Transverse colon (tissue), 4 donors: Measurements from ENCODE around the gene CSNK2B.

Experiments
- CTCF ChIP-seq, 5 experiments: fragments of 200-600 bp in 3 of 5; fragments of 450-650 bp in 2 of 5; sonication (generic) in 3 of 5; IDR thresholded peaks; 1 replicate in 2 of 5; 2 replicates in 3 of 5; pipeline ENCODE4 v1.5.1; 2016 to 2017; ENCODE audit warnings: antibody characterized with exemption in 5 of 5, inconsistent platforms in 3 of 5, mild to moderate bottlenecking in 2 of 5, moderate library complexity in 1 of 5
- POLR2A ChIP-seq: fragments of 450-650 bp; IDR thresholded peaks from one replicate; pipeline ENCODE4 v1.6.1; 2016; ENCODE audit warnings: antibody characterized with exemption, mild to moderate bottlenecking, moderate library complexity
- POLR2AphosphoS5 ChIP-seq, 3 donors: sonication (generic); formaldehyde crosslinking; IDR thresholded peaks; one replicate each; pipeline ENCODE4 v1.6.1; 2016; ENCODE audit warnings: antibody characterized with exemption in 3 of 3

GRCh38 chr6:31676322-31676903 lies 10.5 kb downstream of the CSNK2B start:
- no peak for TF ChIP-seq POLR2A
- TF ChIP-seq CTCF (IDR thresholded peaks at IDR 0.05), result no peak
- TF ChIP-seq POLR2AphosphoS5 (IDR thresholded peaks at IDR 0.05), result no peak
